GM18517 (cell line): ENCODE data around the gene FAM120B.

Source experiments
- ATAC-seq: cut with Tn5 transposase; IDR thresholded peaks from one replicate; pipeline ENCODE4 v1.9.1; 2021; ENCODE audit warnings: mild to moderate bottlenecking, moderate library complexity; ENCODE audit not compliant: unreplicated experiment

Gene FAM120B

DNA sequence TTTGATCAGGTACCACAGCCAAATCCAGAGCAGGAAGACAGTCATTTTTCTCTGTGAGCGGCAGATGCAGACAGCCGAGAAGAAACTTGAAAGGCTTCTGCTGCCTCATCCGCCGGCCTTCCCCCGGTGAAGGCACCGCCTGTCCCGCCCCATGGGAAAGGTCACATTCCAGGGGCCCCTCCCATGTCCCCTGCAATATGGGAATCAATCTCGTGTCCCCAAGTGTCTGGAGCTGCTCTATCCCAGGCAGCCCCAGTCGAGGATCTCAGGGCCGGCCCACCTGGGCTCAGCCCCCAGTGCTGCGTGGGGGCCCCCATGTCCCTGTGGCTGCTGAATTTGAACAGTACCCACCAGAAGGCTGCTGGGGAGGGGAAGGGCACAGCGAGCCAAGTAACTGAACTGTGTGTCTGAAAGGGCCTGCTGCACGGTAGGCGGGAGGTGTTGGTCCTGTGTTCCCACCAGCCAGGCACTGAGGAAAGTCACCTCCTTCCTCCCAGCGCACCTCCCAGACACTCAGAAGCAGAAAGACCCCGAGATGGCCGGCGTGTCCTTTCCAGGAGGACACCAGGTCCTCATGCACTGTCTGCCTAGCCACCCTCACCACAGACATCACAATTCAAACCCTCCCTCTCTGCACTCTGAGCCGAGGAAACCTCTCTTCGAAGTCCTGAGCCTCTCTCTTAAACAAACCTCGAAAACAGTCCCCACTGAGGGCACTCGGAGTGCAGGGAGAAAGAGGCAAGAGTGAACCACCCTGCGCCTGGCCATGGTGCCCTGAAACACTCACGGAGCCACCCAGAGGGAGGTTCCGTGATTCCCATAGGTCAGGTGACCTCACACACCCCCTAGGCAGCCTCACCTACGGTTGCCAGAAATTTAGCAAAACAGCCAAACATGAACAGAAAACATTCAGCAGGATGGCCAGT, 147.3 kb downstream of the FAM120B start:
- no peak for ATAC-seq

DNA sequence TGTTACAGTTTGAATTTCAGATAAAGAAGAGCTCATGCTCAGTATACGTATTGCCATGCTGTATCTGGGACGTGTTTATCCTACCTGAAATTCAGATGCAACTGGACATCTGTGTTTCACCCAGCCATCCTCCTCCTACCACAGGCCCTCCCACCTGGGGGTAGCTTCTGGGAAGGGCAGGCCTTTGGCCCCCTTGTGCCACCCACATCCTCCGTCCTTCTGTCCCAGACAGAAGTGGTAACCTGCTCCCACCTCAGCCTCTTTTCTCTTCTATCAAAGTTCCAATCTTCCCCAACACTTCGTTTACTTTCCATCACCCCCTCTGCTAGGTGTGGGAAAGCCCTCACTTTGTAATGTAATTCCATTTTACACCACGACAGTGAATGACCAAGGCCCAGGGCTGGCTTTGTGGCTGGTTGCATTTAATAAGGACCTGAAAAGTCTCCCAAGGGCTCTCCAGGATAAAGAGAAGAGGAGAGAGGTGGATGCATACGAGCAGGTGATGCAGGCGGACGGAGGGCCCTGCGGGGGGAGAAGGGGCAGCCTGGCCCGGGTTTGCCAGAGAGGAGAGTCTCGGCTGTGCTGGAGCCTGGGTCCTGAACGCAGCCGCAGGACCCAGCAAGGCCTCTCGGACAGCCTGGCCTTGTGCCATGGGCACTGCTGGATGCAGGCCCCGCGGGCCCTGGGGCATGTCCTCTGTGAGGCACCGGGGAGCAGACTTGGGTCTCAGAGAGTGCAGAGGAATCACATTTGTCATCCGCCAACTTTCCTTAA, 148.1 kb downstream of the FAM120B start:
- no peak for ATAC-seq

DNA sequence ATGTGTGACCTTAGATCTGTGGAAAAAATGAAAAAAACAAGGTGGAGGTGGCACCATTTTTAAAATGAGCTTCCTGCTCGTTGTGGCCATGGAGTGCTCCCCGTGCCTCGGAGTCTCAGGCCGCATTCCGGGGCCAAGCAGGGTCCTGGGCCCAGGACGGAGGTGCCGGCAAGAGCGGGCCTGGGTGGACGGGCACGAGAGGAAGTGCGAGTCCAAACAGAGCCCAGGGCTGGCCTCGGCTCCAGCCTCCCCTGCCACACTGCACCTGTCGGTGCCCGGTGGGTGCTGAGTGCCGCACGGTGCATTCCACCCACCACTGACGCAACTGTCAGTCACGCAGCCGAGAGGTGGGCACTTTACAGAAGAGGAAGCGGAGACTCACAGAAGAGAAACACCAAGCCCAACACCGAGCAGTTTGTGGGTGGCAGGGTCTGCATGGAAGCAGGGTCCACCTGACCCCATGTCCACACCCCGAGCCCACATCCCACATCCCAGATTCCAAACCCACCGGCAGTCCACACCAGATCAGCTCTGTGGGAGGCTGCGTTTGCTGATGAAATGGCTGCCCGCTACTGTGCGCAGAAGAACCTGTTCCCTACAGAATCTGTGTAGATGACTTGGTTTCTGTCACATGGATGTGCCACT, 148.9 kb downstream of the FAM120B start:
- no peak for ATAC-seq

- ATAC-seq: no peak
Observed at GRCh38 chr6:170456334-170456733, 149.8 kb downstream of the FAM120B start.
